Measurements from ENCODE around the gene TTLL6. TPM values are rescaled to one million over a fixed set of nuclear protein-coding genes. Genes with fewer than 3 reads are reported as not detected.

TTLL6 gene
- total RNA-seq, 1 experiment from 2014 or later: 0.21 TPM

- no peak for TF ChIP-seq CTCF (IDR thresholded peaks at IDR 0.05; ENCODE audit: unreplicated experiment)
- Mint-ChIP-seq H3K4me3 (ENCODE audit: low read depth, unreplicated experiment) (no peak overlapping the region), H3K9me3 (ENCODE audit: low read depth, unreplicated experiment) (no peaks in the 10 kb centered on the region), H3K27me3 (ENCODE audit: unreplicated experiment) (peaks cover 16% of the 10 kb centered on the region), H3K27ac (ENCODE audit: unreplicated experiment) (no peak overlapping the region), H3K36me3 (ENCODE audit: insufficient read depth, unreplicated experiment) (peaks cover 14% of the 10 kb centered on the region), H3K4me1 (ENCODE audit: low read depth, unreplicated experiment) (peaks cover 41% of the 10 kb centered on the region)
- no TSS peak for BruUV-seq (replicated peaks)
- CTCF ChIA-PET: interaction anchor here (1.5 to 2.1 kb wide), 6 partner anchors 8 to 113 kb away, joined by 6 to 60 read pairs (median 16); partner anchors contain the start of gene HOXB13
- DNase-seq: no peak
- intact Hi-C loops (cut with micrococcal nuclease; ENCODE audit: unreplicated experiment): no loop called here
These were observed 24.8 kb downstream of the TTLL6 start for GRCh38 chr17:48792033-48792798.

DNA sequence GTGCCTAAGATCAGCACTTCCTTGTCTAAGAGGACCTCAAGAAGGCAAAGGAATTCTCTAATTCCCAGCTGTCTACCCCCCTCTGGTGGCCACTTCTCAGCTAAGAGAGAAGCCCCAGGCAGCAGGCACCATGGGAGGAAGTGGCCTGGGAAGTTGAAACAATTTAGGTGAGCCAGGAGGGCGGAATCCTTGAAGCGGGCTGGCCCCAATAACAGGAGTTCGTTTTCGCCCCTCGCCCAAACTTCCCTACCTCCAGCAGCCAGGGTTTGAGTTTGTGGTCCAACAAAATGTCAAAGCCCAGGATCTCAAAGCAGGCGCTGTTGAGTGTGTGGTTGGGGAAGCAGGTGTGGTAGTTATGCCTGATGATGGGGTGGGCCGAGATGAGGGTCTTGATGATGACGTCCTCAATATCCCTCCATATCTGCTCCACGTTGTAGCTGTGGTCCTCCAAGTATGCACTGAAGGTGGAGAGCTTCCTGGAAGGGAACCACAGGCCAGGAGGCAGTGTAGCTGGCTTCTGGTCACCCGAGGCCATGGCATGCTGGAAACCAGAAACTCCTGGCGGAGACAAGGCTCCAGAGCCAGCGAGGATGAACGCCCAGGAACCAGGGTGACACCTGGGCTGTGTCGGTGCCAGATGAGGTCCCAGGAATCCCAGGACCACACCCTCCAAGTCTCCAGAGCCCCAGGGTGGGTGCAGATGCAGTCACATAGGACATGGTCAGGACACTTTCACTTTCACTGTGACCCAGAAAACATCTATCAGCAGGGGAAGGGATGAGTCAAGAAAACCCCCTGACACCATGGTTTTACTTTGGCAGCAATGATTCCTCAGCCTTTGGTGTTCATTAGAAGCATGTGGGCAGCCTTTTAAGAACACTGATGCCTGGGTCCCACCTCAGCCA, 25.6 kb downstream of the TTLL6 start:
- Mint-ChIP-seq H3K9me3 (ENCODE audit: low read depth, unreplicated experiment) (no peaks in the 10 kb centered on the region), H3K27me3 (ENCODE audit: unreplicated experiment) (peaks cover 25% of the 10 kb centered on the region), H3K4me3 (ENCODE audit: low read depth, unreplicated experiment) (no peak overlapping the region), H3K4me1 (ENCODE audit: low read depth, unreplicated experiment) (peaks cover 41% of the 10 kb centered on the region), H3K36me3 (ENCODE audit: insufficient read depth, unreplicated experiment) (peaks cover 9% of the 10 kb centered on the region), H3K27ac (ENCODE audit: unreplicated experiment) (peak overlapping the region; percentile 57)
- peak; percentile 82 for TF ChIP-seq CTCF (IDR thresholded peaks at IDR 0.05; ENCODE audit: unreplicated experiment)
- CTCF ChIA-PET: interaction anchor here (0.5 to 2.1 kb wide), 21 partner anchors 9 to 1788 kb away, joined by 3 to 60 read pairs (median 5); partner anchors contain the start of genes ATP5MC1 and HOXB13
- intact Hi-C loops (cut with micrococcal nuclease; ENCODE audit: unreplicated experiment): loop anchor here (1.0 to 2.0 kb wide), 2 partner anchors 67 to 113 kb away; no protein-coding TSS in a partner anchor
- DNase-seq: peak; percentile 95
- BruUV-seq (replicated peaks): no TSS peak

GRCh38 chr17:48790607-48791127, 26.4 kb downstream of the TTLL6 start:
- BruUV-seq (replicated peaks): no TSS peak
- intact Hi-C loops (cut with micrococcal nuclease; ENCODE audit: unreplicated experiment): loop anchor here (1.0 to 2.0 kb wide), 2 partner anchors 66 to 112 kb away; no protein-coding TSS in a partner anchor
- CTCF ChIA-PET: interaction anchor here (0.5 to 2.1 kb wide), 21 partner anchors 9 to 1787 kb away, joined by 3 to 60 read pairs (median 5); partner anchors contain the start of genes ATP5MC1 and HOXB13
- H3K4me3 Mint-ChIP-seq (ENCODE audit: low read depth, unreplicated experiment): no peak overlapping the region
- peaks cover 32% of the 10 kb centered on the region for H3K27me3 Mint-ChIP-seq (ENCODE audit: unreplicated experiment)
- TF ChIP-seq CTCF (IDR thresholded peaks at IDR 0.05; ENCODE audit: unreplicated experiment): no peak
- H3K27ac Mint-ChIP-seq (ENCODE audit: unreplicated experiment): peak overlapping the region; percentile 57
- no peak for DNase-seq
- no peaks in the 10 kb centered on the region for H3K9me3 Mint-ChIP-seq (ENCODE audit: low read depth, unreplicated experiment)
- peaks cover 34% of the 10 kb centered on the region for H3K4me1 Mint-ChIP-seq (ENCODE audit: low read depth, unreplicated experiment)
- peaks cover 7% of the 10 kb centered on the region for H3K36me3 Mint-ChIP-seq (ENCODE audit: insufficient read depth, unreplicated experiment)

- no peaks in the 10 kb centered on the region for H3K9me3 Mint-ChIP-seq (ENCODE audit: low read depth, unreplicated experiment)
- no peak overlapping the region for H3K27ac Mint-ChIP-seq (ENCODE audit: unreplicated experiment)
- DNase-seq: no peak
- H3K27me3 Mint-ChIP-seq (ENCODE audit: unreplicated experiment): peaks cover 51% of the 10 kb centered on the region
- intact Hi-C loops (cut with micrococcal nuclease; ENCODE audit: unreplicated experiment): no loop called here
- H3K4me1 Mint-ChIP-seq (ENCODE audit: low read depth, unreplicated experiment): peaks cover 20% of the 10 kb centered on the region
- no peak for TF ChIP-seq CTCF (IDR thresholded peaks at IDR 0.05; ENCODE audit: unreplicated experiment)
- H3K36me3 Mint-ChIP-seq (ENCODE audit: insufficient read depth, unreplicated experiment): no peaks in the 10 kb centered on the region
- no peak overlapping the region for H3K4me3 Mint-ChIP-seq (ENCODE audit: low read depth, unreplicated experiment)
- CTCF ChIA-PET: interaction anchor here (0.6 to 1.0 kb wide), 3 partner anchors 9 to 84 kb away, joined by 3 to 6 read pairs (median 4); no protein-coding TSS in a partner anchor
- no TSS peak for BruUV-seq (replicated peaks)
These were observed 29.2 kb downstream of the TTLL6 start for GRCh38 chr17:48787828-48788227.
